Activated T-cell treated with anti-CD3 and anti-CD28 coated beads for 4 hours (primary cell): ENCODE measurements around the gene PPIP5K1.
A peak's percentile ranks its signal among the peaks of the same experiment; 100 is the strongest.

Experiments
- DNase-seq: peaks from one replicate; pipeline ENCODE4 v3.0.0-alpha.2; 2020

PPIP5K1 gene

GRCh38 chr15:43516801-43517353 is 73.1 kb downstream of the PPIP5K1 start:
- no peak for DNase-seq

GRCh38 chr15:43516185-43516584 is 73.8 kb downstream of the PPIP5K1 start:
- DNase-seq, result no peak

- no peak for DNase-seq
Measured at GRCh38 chr15:43515741-43516140, 74.3 kb downstream of the PPIP5K1 start.

- DNase-seq, result no peak
Measured at GRCh38 chr15:43514241-43515057, 75.6 kb downstream of the PPIP5K1 start.

GRCh38 chr15:43513550-43513949 is 76.5 kb downstream of the PPIP5K1 start:
- DNase-seq, result no peak

GRCh38 chr15:43511012-43511885 is 78.8 kb downstream of the PPIP5K1 start:
- DNase-seq, result no peak

GRCh38 chr15:43510200-43511011 is 79.6 kb downstream of the PPIP5K1 start:
- peak; percentile 88 for DNase-seq

GRCh38 chr15:43509660-43510199 is 80.3 kb downstream of the PPIP5K1 start:
- DNase-seq, result no peak

GRCh38 chr15:43508991-43509659 is 80.9 kb downstream of the PPIP5K1 start:
- no peak for DNase-seq

- no peak for DNase-seq
Measured at GRCh38 chr15:43508421-43508820, 81.6 kb downstream of the PPIP5K1 start.

GRCh38 chr15:43505738-43506137 is 84.3 kb downstream of the PPIP5K1 start:
- DNase-seq, result no peak

GRCh38 chr15:43499635-43500034 is 90.4 kb downstream of the PPIP5K1 start:
- DNase-seq, result no peak

GRCh38 chr15:43498990-43499389 is 91.0 kb downstream of the PPIP5K1 start:
- no peak for DNase-seq

- DNase-seq, result no peak
Measured at GRCh38 chr15:43493703-43494472, 96.1 kb downstream of the PPIP5K1 start.

GRCh38 chr15:43492673-43493601 is 97.1 kb downstream of the PPIP5K1 start, which contains the start of gene TP53BP1:
TSS of gene TP53BP1 (minus strand) at chr15:43493156. CDS start at chr15:43493043, 113 bp downstream.
- DNase-seq, result peak; percentile 92

GRCh38 chr15:43492266-43492665 is 97.7 kb downstream of the PPIP5K1 start:
- no peak for DNase-seq

- DNase-seq, result no peak
Measured at GRCh38 chr15:43489191-43489590, 100.8 kb downstream of the PPIP5K1 start.

GRCh38 chr15:43488790-43489189 is 101.2 kb downstream of the PPIP5K1 start:
- DNase-seq, result no peak

- DNase-seq, result no peak
Measured at GRCh38 chr15:43487271-43487895, 102.6 kb downstream of the PPIP5K1 start.
